Measurements from ENCODE around the gene AFP. TPM values are rescaled to one million over a fixed set of nuclear protein-coding genes. Genes with fewer than 3 reads are reported as not detected.
A peak's percentile ranks its signal among the peaks of the same experiment; 100 is the strongest.

Gene AFP
- total and polyA plus RNA-seq, 2 of the 13 experiments (the other 11 are each of a cell fraction or from before 2014, with no cell fraction given) = 9,434 to 13,105 TPM

GRCh38 chr4:73429826-73430587 is 6.0 kb upstream of the AFP start (continued):
- no peak for TF ChIP-seq ZHX1 (CRISPR knock-in tag; IDR thresholded peaks at IDR 0.05; ENCODE audit: low read depth)
- no peak for TF ChIP-seq ZNF552 (CRISPR knock-in tag; IDR thresholded peaks at IDR 0.05; ENCODE audit: borderline replicate concordance)
- 0 out of 2 replicates have a peak, but pooled peaks have one; percentile 41 for TF ChIP-seq TFDP2 (CRISPR knock-in tag; IDR thresholded peaks at IDR 0.05)
- TF ChIP-seq DNMT3B (CRISPR knock-in tag; conservative IDR thresholded peaks at IDR 0.05) = no peak
- TF ChIP-seq PATZ1 (CRISPR knock-in tag; IDR thresholded peaks at IDR 0.05) = peak; percentile 77
- peak; percentile 74; the same call in 1 of the 2 replicates for TF ChIP-seq MIER3 (CRISPR knock-in tag; IDR thresholded peaks at IDR 0.05; ENCODE audit: borderline replicate concordance)
- no peak for TF ChIP-seq ZNF124 (CRISPR knock-in tag; IDR thresholded peaks at IDR 0.05)
- no peak for TF ChIP-seq RBFOX2 (IDR thresholded peaks at IDR 0.05; ENCODE audit: low read depth, low read length)
- no peak for TF ChIP-seq SP4 (CRISPR knock-in tag; IDR thresholded peaks at IDR 0.05)
- no peak for TF ChIP-seq HOMEZ (CRISPR knock-in tag; IDR thresholded peaks at IDR 0.05; ENCODE audit: low read depth)
- TF ChIP-seq FOSL2 (CRISPR knock-in tag; IDR thresholded peaks at IDR 0.05) = peak; percentile 43
- peak; percentile 42; the same call in 1 of the 2 replicates for TF ChIP-seq HDAC1 (CRISPR knock-in tag; IDR thresholded peaks at IDR 0.05)
- TF ChIP-seq ZNF724P (CRISPR knock-in tag; IDR thresholded peaks at IDR 0.05; ENCODE audit: borderline replicate concordance) = no peak
- TF ChIP-seq GATAD2A (CRISPR knock-in tag; IDR thresholded peaks at IDR 0.05) = peak; percentile 96
- TF ChIP-seq ATF7-NPFF (CRISPR knock-in tag; IDR thresholded peaks at IDR 0.05; ENCODE audit: low read depth) = no peak
- no peak for TF ChIP-seq ZNF510 (CRISPR knock-in tag; IDR thresholded peaks at IDR 0.05; ENCODE audit: low read depth)
- no peak for TF ChIP-seq ZNF775 (CRISPR knock-in tag; IDR thresholded peaks at IDR 0.05; ENCODE audit: borderline replicate concordance)
- TF ChIP-seq ATF2 (CRISPR knock-in tag; IDR thresholded peaks at IDR 0.05) = peak; percentile 69; the same call in 1 of the 2 replicates
- TF ChIP-seq ZNF7 (CRISPR knock-in tag; IDR thresholded peaks at IDR 0.05) = peak; percentile 80
- peak; percentile 88 for TF ChIP-seq RARA (CRISPR knock-in tag; IDR thresholded peaks at IDR 0.05)
- peak; percentile 59 to 93 for TF ChIP-seq NR2F1 (CRISPR knock-in tag; IDR thresholded peaks at IDR 0.05)
